KOPT-K1 (cell line): ENCODE results near the gene MFGE8.

Experiments used
- H3K27ac ChIP-seq: fragments of 200-600 bp; sonication (generic); 2 replicates; pipeline ENCODE4 v1.5.1; 2016; ENCODE audit warnings: antibody characterized with exemption, mild to moderate bottlenecking, low read depth, low read length; ENCODE audit not compliant: poor library complexity, severe bottlenecking
- H3K36me3 ChIP-seq: fragments of 200-600 bp; sonication (generic); 2 replicates; pipeline ENCODE4 v1.5.1; 2017; ENCODE audit warnings: antibody characterized with exemption, mild to moderate bottlenecking, low read length, moderate library complexity; ENCODE audit not compliant: insufficient read depth
- H3K9me3 ChIP-seq: fragments of 200-600 bp; sonication (generic); 2 replicates; pipeline ENCODE4 v1.5.1; 2017; ENCODE audit warnings: antibody characterized with exemption, low read length, mild to moderate bottlenecking; ENCODE audit not compliant: insufficient read depth, poor library complexity, severe bottlenecking

The MFGE8 gene

DNA sequence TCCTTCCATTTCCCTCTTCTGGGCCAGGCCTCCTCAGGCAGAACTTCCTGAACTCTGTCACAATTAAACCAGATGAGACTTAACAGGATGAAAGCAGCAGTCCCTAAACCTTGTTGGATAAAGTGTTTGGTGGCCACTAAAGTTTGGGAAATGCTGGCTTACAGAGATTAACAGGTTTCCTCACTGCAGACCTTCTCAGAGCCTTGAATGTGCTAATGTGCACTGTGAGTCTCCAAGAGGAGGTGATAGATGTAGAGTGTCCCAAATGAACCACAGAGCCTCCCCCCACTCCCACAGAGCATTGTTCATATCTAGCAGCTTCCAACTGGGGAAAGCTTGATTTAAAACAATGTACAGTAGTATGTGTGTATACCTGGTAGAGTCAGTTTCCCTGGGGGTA, 60.7 kb downstream of the MFGE8 start:
- peaks cover 15% of the 10 kb centered on the region for H3K9me3 ChIP-seq
- no peaks in the 10 kb centered on the region for H3K36me3 ChIP-seq
- no peak overlapping the region for H3K27ac ChIP-seq

- H3K36me3 ChIP-seq: no peaks in the 10 kb centered on the region
- H3K9me3 ChIP-seq: peaks cover 8% of the 10 kb centered on the region
- H3K27ac ChIP-seq: no peak overlapping the region
Observed at GRCh38 chr15:88849376-88850072, 63.7 kb downstream of the MFGE8 start.
